BE2C (cell line): ENCODE measurements around the gene ACR.
"Not testable (repeated sequence)": the region's sequence is repeated elsewhere in the genome, so short reads cannot be mapped to it uniquely, and the experiment has no call there.

Experiments used
- DNase-seq: peaks from one replicate; pipeline ENCODE4 v3.0.0-alpha.2; 2020
- H3K27me3 ChIP-seq: fragments of 250-450 bp; sonication (Bioruptor Pico); 2 replicates; pipeline ENCODE4 v1.5.1; 2020; ENCODE audit warnings: mild to moderate bottlenecking
- H3K36me3 ChIP-seq: fragments of 250-450 bp; sonication (Bioruptor Pico); 2 replicates; pipeline ENCODE4 v1.5.1; 2020; ENCODE audit warnings: mild to moderate bottlenecking
- H3K4me1 ChIP-seq: fragments of 250-450 bp; sonication (Bioruptor Pico); 2 replicates; pipeline ENCODE4 v1.5.1; 2020
- H3K4me3 ChIP-seq: 2 replicates; pipeline ENCODE4 v1.5.1; 2011; ENCODE audit warnings: low read depth, low read length
- H3K9me3 ChIP-seq: fragments of 250-450 bp; sonication (Bioruptor Pico); 2 replicates; pipeline ENCODE4 v1.5.1; 2020
- CTCF ChIP-seq: IDR thresholded peaks from 2 replicates; pipeline ENCODE4 v1.5.1; 2012; ENCODE audit warnings: mild to moderate bottlenecking, low read depth, low read length

The ACR gene

GRCh38 chr22:50735739-50736030 lies 2.3 kb upstream of the ACR start:
- Histone ChIP-seq H3K4me1 (peaks cover 3% of the 10 kb centered on the region; the same call in 1 of the 2 replicates), H3K27me3 (no peaks in the 10 kb centered on the region; the same call in 1 of the 2 replicates), H3K36me3 (no peaks in the 10 kb centered on the region), H3K9me3 (no peaks in the 10 kb centered on the region), H3K4me3 (no peak overlapping the region)
- no peak for TF ChIP-seq CTCF
- DNase-seq = no peak

- Histone ChIP-seq H3K4me1 (no peaks in the 10 kb centered on the region), H3K4me3 (no peak overlapping the region), H3K36me3 (no peaks in the 10 kb centered on the region), H3K27me3 (no peaks in the 10 kb centered on the region; the same call in 1 of the 2 replicates), H3K9me3 (no peaks in the 10 kb centered on the region)
- TF ChIP-seq CTCF = no peak
- DNase-seq = no peak
Observed at GRCh38 chr22:50738649-50739227, 734 bp downstream of the ACR start.

- no peak overlapping the region for H3K4me3 ChIP-seq
- no peaks in the 10 kb centered on the region for H3K4me1 ChIP-seq
- H3K27me3 ChIP-seq = no peaks in the 10 kb centered on the region; the same call in 1 of the 2 replicates
- no peak for TF ChIP-seq CTCF
- H3K36me3 ChIP-seq = no peaks in the 10 kb centered on the region
- no peak for DNase-seq
- H3K9me3 ChIP-seq = no peaks in the 10 kb centered on the region
Observed at GRCh38 chr22:50739279-50739691, 1.3 kb downstream of the ACR start.

GRCh38 chr22:50739894-50740293 lies 1.9 kb downstream of the ACR start:
- Histone ChIP-seq H3K4me3 (no peak overlapping the region), H3K27me3 (no peaks in the 10 kb centered on the region; the same call in 1 of the 2 replicates), H3K4me1 (no peaks in the 10 kb centered on the region), H3K36me3 (no peaks in the 10 kb centered on the region), H3K9me3 (no peaks in the 10 kb centered on the region)
- no peak for DNase-seq
- TF ChIP-seq CTCF = no peak

GRCh38 chr22:50740714-50741113 lies 2.7 kb downstream of the ACR start:
- DNase-seq, H3K4me1 ChIP-seq, H3K9me3 ChIP-seq, H3K4me3 ChIP-seq, H3K27me3 ChIP-seq, H3K36me3 ChIP-seq: not testable (repeated sequence)

- H3K4me3 ChIP-seq, H3K4me1 ChIP-seq, H3K9me3 ChIP-seq, H3K36me3 ChIP-seq, H3K27me3 ChIP-seq, DNase-seq: not testable (repeated sequence)
Observed at GRCh38 chr22:50744424-50744823, 6.4 kb downstream of the ACR start.

GRCh38 chr22:50747521-50747920 lies 9.5 kb downstream of the ACR start:
- not testable (repeated sequence) for H3K27me3 ChIP-seq, H3K4me1 ChIP-seq, H3K36me3 ChIP-seq, H3K4me3 ChIP-seq, H3K9me3 ChIP-seq, DNase-seq

- not testable (repeated sequence) for H3K4me1 ChIP-seq, H3K27me3 ChIP-seq, H3K9me3 ChIP-seq, H3K4me3 ChIP-seq, H3K36me3 ChIP-seq, DNase-seq
Observed at GRCh38 chr22:50748630-50749029, 10.6 kb downstream of the ACR start.

GRCh38 chr22:50749302-50750074 lies 11.5 kb downstream of the ACR start:
- not testable (repeated sequence) for DNase-seq, H3K27me3 ChIP-seq, H3K9me3 ChIP-seq, H3K4me3 ChIP-seq, H3K4me1 ChIP-seq, H3K36me3 ChIP-seq

- not testable (repeated sequence) for H3K36me3 ChIP-seq, H3K4me3 ChIP-seq, H3K27me3 ChIP-seq, H3K4me1 ChIP-seq, H3K9me3 ChIP-seq, DNase-seq
Observed at GRCh38 chr22:50755251-50755650, 17.2 kb downstream of the ACR start.

GRCh38 chr22:50756406-50756805 lies 18.4 kb downstream of the ACR start:
- DNase-seq, H3K4me3 ChIP-seq, H3K36me3 ChIP-seq, H3K9me3 ChIP-seq, H3K27me3 ChIP-seq, H3K4me1 ChIP-seq: not testable (repeated sequence)
